Measurements from ENCODE around the gene PKNOX2.

Gene PKNOX2

GRCh38 chr11:125282596-125282914 is 118.0 kb downstream of the PKNOX2 start:
- no peaks in the 10 kb centered on the region for H3K36me3 ChIP-seq (ENCODE audit: insufficient read depth, low read length)
- no peak overlapping the region for H3K4me3 ChIP-seq (ENCODE audit: low read length)
- peaks cover 29% of the 10 kb centered on the region for H3K4me1 ChIP-seq (ENCODE audit: control insufficient read depth, insufficient read depth, low read length)
- no peak overlapping the region for H3K4me2 ChIP-seq (ENCODE audit: low read length)
- H3K9ac ChIP-seq (ENCODE audit: low read depth, low read length) = no peak overlapping the region
- peaks cover 3% of the 10 kb centered on the region for H3K27me3 ChIP-seq (ENCODE audit: control insufficient read depth, insufficient read depth, low read length)
- no peaks in the 10 kb centered on the region for H3K9me3 ChIP-seq (replicated peaks; ENCODE audit: low read length)

- Histone ChIP-seq H3K9me3 (replicated peaks; ENCODE audit: low read length) (no peaks in the 10 kb centered on the region), H3K36me3 (ENCODE audit: insufficient read depth, low read length) (no peaks in the 10 kb centered on the region), H3K4me3 (ENCODE audit: low read length) (no peak overlapping the region), H3K27me3 (ENCODE audit: control insufficient read depth, insufficient read depth, low read length) (peaks cover 3% of the 10 kb centered on the region), H3K4me1 (ENCODE audit: control insufficient read depth, insufficient read depth, low read length) (peaks cover 35% of the 10 kb centered on the region), H3K9ac (ENCODE audit: low read depth, low read length) (no peak overlapping the region), H3K4me2 (ENCODE audit: low read length) (no peak overlapping the region)
These were observed 119.8 kb downstream of the PKNOX2 start for GRCh38 chr11:125284245-125284850.

DNA sequence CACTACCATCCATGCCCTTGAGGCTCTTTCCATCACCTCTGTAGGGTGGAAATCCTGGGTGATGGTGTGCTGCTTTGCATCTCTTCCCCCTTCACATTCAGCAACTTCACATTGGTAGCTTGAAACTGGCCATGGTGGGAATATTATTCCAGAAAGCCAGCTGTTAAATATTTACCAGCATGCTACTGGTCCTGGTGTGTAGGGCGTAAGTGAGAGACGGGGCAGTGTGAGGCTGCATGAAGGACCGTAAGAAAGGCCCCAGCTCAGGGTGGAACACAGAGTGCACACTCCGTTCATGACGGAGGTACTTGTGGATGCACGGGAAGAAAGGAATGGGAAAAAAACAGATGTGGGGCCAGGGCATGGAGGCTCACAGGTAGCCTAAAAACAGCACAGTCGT is 121.3 kb downstream of the PKNOX2 start:
- H3K4me2 ChIP-seq (ENCODE audit: low read length) = no peak overlapping the region
- no peak overlapping the region for H3K9ac ChIP-seq (ENCODE audit: low read depth, low read length)
- H3K27me3 ChIP-seq (ENCODE audit: control insufficient read depth, insufficient read depth, low read length) = peaks cover 3% of the 10 kb centered on the region
- H3K9me3 ChIP-seq (replicated peaks; ENCODE audit: low read length) = no peaks in the 10 kb centered on the region
- no peaks in the 10 kb centered on the region for H3K36me3 ChIP-seq (ENCODE audit: insufficient read depth, low read length)
- peaks cover 35% of the 10 kb centered on the region for H3K4me1 ChIP-seq (ENCODE audit: control insufficient read depth, insufficient read depth, low read length)
- no peak overlapping the region for H3K4me3 ChIP-seq (ENCODE audit: low read length)

- H3K4me3 ChIP-seq (ENCODE audit: low read length) = no peak overlapping the region
- no peak overlapping the region for H3K9ac ChIP-seq (ENCODE audit: low read depth, low read length)
- H3K36me3 ChIP-seq (ENCODE audit: insufficient read depth, low read length) = no peaks in the 10 kb centered on the region
- peaks cover 3% of the 10 kb centered on the region for H3K27me3 ChIP-seq (ENCODE audit: control insufficient read depth, insufficient read depth, low read length)
- no peak overlapping the region for H3K4me2 ChIP-seq (ENCODE audit: low read length)
- peaks cover 31% of the 10 kb centered on the region for H3K4me1 ChIP-seq (ENCODE audit: control insufficient read depth, insufficient read depth, low read length)
- no peaks in the 10 kb centered on the region for H3K9me3 ChIP-seq (replicated peaks; ENCODE audit: low read length)
These were observed 121.9 kb downstream of the PKNOX2 start for GRCh38 chr11:125286486-125286885.

DNA sequence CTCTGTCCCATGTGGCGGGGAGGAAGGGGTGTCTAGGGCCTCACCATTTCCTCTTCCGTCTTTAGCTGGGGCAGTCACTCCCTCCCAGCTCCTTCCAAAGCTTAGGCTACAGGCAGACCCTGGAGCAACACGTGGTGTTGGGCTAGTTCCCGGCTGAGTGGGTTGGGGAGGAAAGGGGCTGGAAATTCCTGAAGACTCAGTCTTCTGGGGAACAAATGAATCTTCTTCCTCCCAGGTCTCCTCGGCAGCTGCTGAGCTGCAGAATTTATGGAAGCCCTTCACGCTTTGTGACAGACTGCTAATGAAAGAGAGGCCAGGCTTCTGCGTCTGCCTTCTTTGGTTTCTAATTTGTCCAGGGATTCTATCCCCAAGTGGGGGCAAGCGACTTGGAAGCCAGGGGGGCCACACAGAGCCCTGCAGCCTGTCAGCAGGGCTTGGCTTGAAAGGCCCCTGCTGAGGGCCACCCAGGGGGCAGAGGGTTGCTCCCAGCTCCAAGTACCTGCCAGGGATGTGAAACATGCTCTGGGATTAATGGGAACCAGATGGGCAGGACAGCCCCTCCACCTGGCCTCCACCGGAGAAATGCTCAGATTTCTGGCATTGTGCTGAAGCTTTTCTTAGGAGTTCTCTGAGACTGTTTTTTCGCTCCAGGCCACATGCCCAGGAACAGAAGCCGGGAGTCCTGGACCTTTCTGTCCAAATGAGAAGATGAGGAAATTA is 123.1 kb downstream of the PKNOX2 start:
- H3K4me2 ChIP-seq (ENCODE audit: low read length) = no peak overlapping the region
- H3K27me3 ChIP-seq (ENCODE audit: control insufficient read depth, insufficient read depth, low read length) = peaks cover 3% of the 10 kb centered on the region
- peaks cover 19% of the 10 kb centered on the region for H3K4me1 ChIP-seq (ENCODE audit: control insufficient read depth, insufficient read depth, low read length)
- peak overlapping the region; percentile 43 for H3K9ac ChIP-seq (ENCODE audit: low read depth, low read length)
- H3K4me3 ChIP-seq (ENCODE audit: low read length) = no peak overlapping the region
- H3K9me3 ChIP-seq (replicated peaks; ENCODE audit: low read length) = no peaks in the 10 kb centered on the region
- H3K36me3 ChIP-seq (ENCODE audit: insufficient read depth, low read length) = no peaks in the 10 kb centered on the region

- H3K9me3 ChIP-seq (replicated peaks; ENCODE audit: low read length) = no peaks in the 10 kb centered on the region
- no peak overlapping the region for H3K4me3 ChIP-seq (ENCODE audit: low read length)
- H3K4me1 ChIP-seq (ENCODE audit: control insufficient read depth, insufficient read depth, low read length) = peaks cover 18% of the 10 kb centered on the region
- peaks cover 3% of the 10 kb centered on the region for H3K27me3 ChIP-seq (ENCODE audit: control insufficient read depth, insufficient read depth, low read length)
- H3K9ac ChIP-seq (ENCODE audit: low read depth, low read length) = no peak overlapping the region
- no peaks in the 10 kb centered on the region for H3K36me3 ChIP-seq (ENCODE audit: insufficient read depth, low read length)
- no peak overlapping the region for H3K4me2 ChIP-seq (ENCODE audit: low read length)
These were observed 125.0 kb downstream of the PKNOX2 start for GRCh38 chr11:125289419-125290098.

- no peaks in the 10 kb centered on the region for H3K36me3 ChIP-seq (ENCODE audit: insufficient read depth, low read length)
- no peak overlapping the region for H3K9ac ChIP-seq (ENCODE audit: low read depth, low read length)
- H3K4me1 ChIP-seq (ENCODE audit: control insufficient read depth, insufficient read depth, low read length) = peaks cover 18% of the 10 kb centered on the region
- H3K4me2 ChIP-seq (ENCODE audit: low read length) = no peak overlapping the region
- H3K4me3 ChIP-seq (ENCODE audit: low read length) = no peak overlapping the region
- H3K9me3 ChIP-seq (replicated peaks; ENCODE audit: low read length) = no peaks in the 10 kb centered on the region
- no peaks in the 10 kb centered on the region for H3K27me3 ChIP-seq (ENCODE audit: control insufficient read depth, insufficient read depth, low read length)
These were observed 125.7 kb downstream of the PKNOX2 start for GRCh38 chr11:125290263-125290662.

DNA sequence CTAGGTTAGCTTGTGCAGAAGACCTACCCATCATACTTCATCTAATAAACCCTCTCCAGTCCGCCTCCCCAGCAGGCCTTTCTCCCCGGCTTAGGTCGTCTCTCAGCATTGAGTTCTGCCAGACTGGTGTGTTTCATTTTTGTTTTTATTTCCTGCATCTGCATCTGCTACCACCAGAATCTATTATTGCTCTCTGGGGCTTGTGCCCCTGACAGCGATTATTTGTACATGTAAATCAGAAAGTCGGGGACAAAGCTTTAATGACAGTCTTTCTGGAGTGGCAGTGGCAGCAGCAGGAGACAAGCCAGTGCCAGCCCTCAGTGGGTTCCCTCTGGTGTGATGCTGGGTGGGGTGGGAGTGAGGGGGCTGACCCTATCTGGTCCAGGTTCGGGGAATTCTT is 127.5 kb downstream of the PKNOX2 start:
- Histone ChIP-seq H3K27me3 (ENCODE audit: control insufficient read depth, insufficient read depth, low read length) (no peaks in the 10 kb centered on the region), H3K9me3 (replicated peaks; ENCODE audit: low read length) (no peaks in the 10 kb centered on the region), H3K9ac (ENCODE audit: low read depth, low read length) (no peak overlapping the region), H3K4me1 (ENCODE audit: control insufficient read depth, insufficient read depth, low read length) (peaks cover 10% of the 10 kb centered on the region), H3K4me2 (ENCODE audit: low read length) (no peak overlapping the region), H3K36me3 (ENCODE audit: insufficient read depth, low read length) (no peaks in the 10 kb centered on the region), H3K4me3 (ENCODE audit: low read length) (no peak overlapping the region)

- H3K4me1 ChIP-seq (ENCODE audit: control insufficient read depth, insufficient read depth, low read length) = no peaks in the 10 kb centered on the region
- H3K4me3 ChIP-seq (ENCODE audit: low read length) = no peak overlapping the region
- H3K27me3 ChIP-seq (ENCODE audit: control insufficient read depth, insufficient read depth, low read length) = no peaks in the 10 kb centered on the region
- no peaks in the 10 kb centered on the region for H3K9me3 ChIP-seq (replicated peaks; ENCODE audit: low read length)
- H3K36me3 ChIP-seq (ENCODE audit: insufficient read depth, low read length) = no peaks in the 10 kb centered on the region
- H3K4me2 ChIP-seq (ENCODE audit: low read length) = no peak overlapping the region
- H3K9ac ChIP-seq (ENCODE audit: low read depth, low read length) = no peak overlapping the region
These were observed 129.0 kb downstream of the PKNOX2 start for GRCh38 chr11:125293596-125293995.

GRCh38 chr11:125295931-125296330 is 131.4 kb downstream of the PKNOX2 start:
- H3K4me2 ChIP-seq (ENCODE audit: low read length) = no peak overlapping the region
- H3K4me3 ChIP-seq (ENCODE audit: low read length) = no peak overlapping the region
- peaks cover 15% of the 10 kb centered on the region for H3K4me1 ChIP-seq (ENCODE audit: control insufficient read depth, insufficient read depth, low read length)
- H3K9me3 ChIP-seq (replicated peaks; ENCODE audit: low read length) = no peaks in the 10 kb centered on the region
- no peaks in the 10 kb centered on the region for H3K36me3 ChIP-seq (ENCODE audit: insufficient read depth, low read length)
- no peak overlapping the region for H3K9ac ChIP-seq (ENCODE audit: low read depth, low read length)
- no peaks in the 10 kb centered on the region for H3K27me3 ChIP-seq (ENCODE audit: control insufficient read depth, insufficient read depth, low read length)

DNA sequence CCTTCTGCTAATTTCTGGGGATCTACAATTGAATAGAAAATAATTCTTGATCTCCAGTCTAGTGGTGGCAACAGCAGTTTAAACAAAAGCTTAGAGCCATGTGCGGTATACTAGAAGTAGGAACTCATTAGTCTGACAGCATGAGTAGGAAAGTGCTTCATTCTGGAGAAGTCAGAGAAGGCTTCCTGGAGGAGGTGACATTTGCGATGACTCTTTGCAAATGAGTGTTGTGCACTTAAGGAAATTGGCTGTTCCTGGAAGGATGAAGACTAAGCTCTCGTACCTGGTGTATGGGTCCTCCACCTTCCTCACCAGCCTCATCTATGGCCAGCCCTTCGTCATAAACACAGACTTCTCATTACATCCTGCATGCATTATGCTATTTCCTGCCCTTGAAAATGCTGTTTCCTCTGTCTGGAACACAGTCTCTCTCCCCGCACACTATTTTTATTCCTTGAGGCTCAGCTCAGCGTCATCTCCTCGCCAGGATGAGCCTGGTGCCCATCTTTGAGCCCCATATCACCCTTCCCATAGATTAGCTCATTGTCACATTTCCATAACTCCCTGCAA is 132.9 kb downstream of the PKNOX2 start:
- Histone ChIP-seq H3K27me3 (ENCODE audit: control insufficient read depth, insufficient read depth, low read length) (no peaks in the 10 kb centered on the region), H3K4me2 (ENCODE audit: low read length) (no peak overlapping the region), H3K4me1 (ENCODE audit: control insufficient read depth, insufficient read depth, low read length) (peaks cover 18% of the 10 kb centered on the region), H3K9me3 (replicated peaks; ENCODE audit: low read length) (no peaks in the 10 kb centered on the region), H3K9ac (ENCODE audit: low read depth, low read length) (no peak overlapping the region), H3K36me3 (ENCODE audit: insufficient read depth, low read length) (no peaks in the 10 kb centered on the region), H3K4me3 (ENCODE audit: low read length) (no peak overlapping the region)

All from skeletal muscle satellite cell (primary cell).